LNCaP clone FGC (cell line): Measurements from ENCODE around the gene PHF19.

ENCODE experiments used
- DNase-seq: peaks from one replicate; pipeline ENCODE4 v3.0.0-alpha.2; 2011; ENCODE audit warnings: low read depth
- H3K4me3 ChIP-seq: 2 replicates; pipeline ENCODE4 v1.5.1; 2011; ENCODE audit warnings: mild to moderate bottlenecking, low read depth, low read length, control low read depth
- CTCF ChIP-seq: IDR thresholded peaks from 2 replicates; pipeline ENCODE4 v1.5.1; 2012; ENCODE audit warnings: mild to moderate bottlenecking; ENCODE audit not compliant: control insufficient read depth, insufficient read depth; ENCODE audit errors: extremely low read depth

The PHF19 gene

GRCh38 chr9:120895951-120896350, 19.0 kb upstream of the PHF19 start:
- no peak for TF ChIP-seq CTCF
- DNase-seq, result no peak
- no peak overlapping the region for H3K4me3 ChIP-seq

GRCh38 chr9:120894321-120895148, 17.5 kb upstream of the PHF19 start:
- H3K4me3 ChIP-seq, result no peak overlapping the region
- no peak for DNase-seq
- TF ChIP-seq CTCF, result no peak

- no peak for DNase-seq
- no peak overlapping the region for H3K4me3 ChIP-seq
- no peak for TF ChIP-seq CTCF
Observed at GRCh38 chr9:120893611-120894307, 16.8 kb upstream of the PHF19 start.

- DNase-seq, result no peak
- no peak overlapping the region for H3K4me3 ChIP-seq
- no peak for TF ChIP-seq CTCF
Observed at GRCh38 chr9:120892748-120893610, 16.0 kb upstream of the PHF19 start.

- TF ChIP-seq CTCF, result no peak
- no peak overlapping the region for H3K4me3 ChIP-seq
Observed at GRCh38 chr9:120891884-120892747, 15.1 kb upstream of the PHF19 start.

More at GRCh38 chr9:120891884-120892747, 15.1 kb upstream of the PHF19 start:
- DNase-seq, result no peak
